Stimulated activated CD4-positive, alpha-beta T cell treated with anti-CD3 and anti-CD28 coated beads, Interleukin-4, amount 100 ng/mL, for 1 hour (primary cell): Measurements from ENCODE around the gene MORN1.

ENCODE experiments used
- DNase-seq: peaks from one replicate; pipeline ENCODE4 v3.0.0-alpha.2; 2020

MORN1 gene

GRCh38 chr1:2316451-2316961 is 74.8 kb downstream of the MORN1 start:
- no peak for DNase-seq

- no peak for DNase-seq
Measured at GRCh38 chr1:2315674-2316450, 75.5 kb downstream of the MORN1 start.

GRCh38 chr1:2314803-2315673 is 76.3 kb downstream of the MORN1 start:
- DNase-seq = peak; percentile 63

- DNase-seq = peak; percentile 18
Measured at GRCh38 chr1:2314273-2314802, 77.0 kb downstream of the MORN1 start.

GRCh38 chr1:2313651-2314261 is 77.6 kb downstream of the MORN1 start:
- DNase-seq = no peak

GRCh38 chr1:2312515-2313301 is 78.6 kb downstream of the MORN1 start:
- no peak for DNase-seq

- DNase-seq = no peak
Measured at GRCh38 chr1:2312160-2312514, 79.2 kb downstream of the MORN1 start.

- DNase-seq = peak; percentile 65
Measured at GRCh38 chr1:2311184-2312032, 79.9 kb downstream of the MORN1 start.

- no peak for DNase-seq
Measured at GRCh38 chr1:2310332-2311183, 80.8 kb downstream of the MORN1 start.

GRCh38 chr1:2308844-2309243 is 82.5 kb downstream of the MORN1 start:
- no peak for DNase-seq

- no peak for DNase-seq
Measured at GRCh38 chr1:2307972-2308371, 83.4 kb downstream of the MORN1 start.

GRCh38 chr1:2307064-2307605 is 84.2 kb downstream of the MORN1 start:
- no peak for DNase-seq

GRCh38 chr1:2306151-2306978 is 85.0 kb downstream of the MORN1 start:
- no peak for DNase-seq

GRCh38 chr1:2304921-2305681 is 86.3 kb downstream of the MORN1 start:
- DNase-seq = no peak

- DNase-seq = no peak
Measured at GRCh38 chr1:2304282-2304681, 87.1 kb downstream of the MORN1 start.

- DNase-seq = no peak
Measured at GRCh38 chr1:2303781-2304180, 87.6 kb downstream of the MORN1 start.

GRCh38 chr1:2303016-2303775 is 88.2 kb downstream of the MORN1 start:
- no peak for DNase-seq
